ENCODE results near the gene DHPS.
"Not testable (repeated sequence)": the region's sequence is repeated elsewhere in the genome, so short reads cannot be mapped to it uniquely, and the experiment has no call there.

DHPS gene

DNA sequence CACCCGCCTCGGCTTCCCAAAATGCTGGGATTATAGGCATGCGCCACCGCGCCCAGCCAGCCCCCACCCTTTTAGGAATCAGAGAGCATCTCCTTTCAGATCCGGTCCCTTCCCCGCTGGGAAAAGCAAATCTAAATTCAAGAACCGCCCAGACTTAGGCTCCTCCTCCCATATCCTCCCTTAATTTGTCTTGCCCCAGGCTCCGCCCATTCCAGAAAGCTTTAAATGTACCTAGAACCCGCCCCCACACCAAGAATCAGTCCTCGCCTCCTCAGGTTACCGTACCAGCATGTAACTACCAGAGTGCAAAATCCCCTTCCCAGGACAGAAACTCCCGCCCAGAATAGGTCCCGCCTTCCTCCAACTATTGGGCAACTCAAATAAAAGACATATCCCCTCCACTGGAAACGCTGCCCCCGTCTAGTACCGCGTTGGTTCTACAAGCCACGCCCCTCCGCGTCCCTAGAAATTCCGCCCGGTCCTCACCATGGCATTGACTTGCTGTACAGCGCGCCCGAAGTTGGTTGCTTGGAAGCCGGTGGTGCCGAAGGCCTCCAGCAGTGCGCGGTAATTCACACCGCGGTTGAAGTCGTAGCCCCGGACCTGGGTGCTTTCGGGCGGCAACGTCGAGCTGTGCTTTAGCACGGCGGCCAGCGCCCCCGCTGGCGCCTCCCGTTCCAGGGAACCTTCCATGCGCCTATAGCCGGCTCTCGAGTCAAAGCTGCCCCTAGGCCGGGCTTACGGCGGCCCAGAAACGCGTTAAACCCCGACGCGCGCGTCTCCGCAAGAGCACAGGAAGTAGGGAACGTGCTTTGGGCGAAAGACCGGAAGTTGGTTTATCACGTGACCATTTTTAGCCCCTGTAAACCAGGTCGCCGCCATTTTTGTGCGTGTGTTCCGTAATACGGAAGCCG is at the start of gene DHPS:
Gene DHPS (minus strand): TSS at position 807 of the 914 bp plus-strand sequence. CDS start 114 bp downstream, at position 693.
- peak; percentile 32 to 91 (median 80) for DNase-seq

DNA sequence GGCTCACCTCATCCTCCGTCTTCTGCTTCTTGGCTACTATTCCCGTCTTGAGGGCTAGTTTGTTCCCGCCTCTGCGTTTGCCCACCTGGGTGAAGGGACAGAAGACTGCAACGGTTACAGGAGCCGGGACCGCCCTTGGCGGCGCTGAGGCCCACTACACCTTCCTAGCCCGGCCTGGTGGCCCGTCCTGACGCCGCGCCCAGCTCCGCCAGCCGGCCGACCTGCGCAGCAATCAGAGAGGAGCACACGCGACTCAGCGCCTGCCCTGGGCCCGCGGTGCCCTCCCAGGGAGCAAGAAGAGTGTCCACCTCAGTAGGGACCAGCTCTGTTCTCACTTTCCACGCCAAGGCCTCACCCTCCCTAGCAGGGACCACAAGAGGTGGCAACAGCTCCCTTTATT is 49.7 kb upstream of the DHPS start:
- DNase-seq: no peak

DNA sequence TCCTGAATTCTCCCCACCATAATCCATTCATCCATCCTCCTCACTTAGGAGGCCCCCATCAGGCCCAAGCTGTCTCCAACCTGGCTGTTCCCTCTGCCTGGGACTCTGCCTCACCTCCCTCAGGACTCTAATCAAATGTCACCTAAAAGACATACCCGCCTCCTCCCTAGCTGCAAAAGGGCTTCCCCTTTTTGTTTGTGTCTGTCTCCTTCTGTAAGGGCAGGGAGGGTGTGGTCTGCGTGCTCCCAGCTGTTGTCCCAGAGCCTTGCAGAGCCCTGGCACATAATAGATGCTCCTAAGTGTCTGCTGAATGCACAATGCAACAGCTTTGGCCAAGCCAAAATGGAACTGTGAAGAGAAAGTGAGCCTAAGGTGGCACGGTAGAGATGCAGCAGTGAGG is 48.4 kb upstream of the DHPS start:
- no peak for DNase-seq

DNA sequence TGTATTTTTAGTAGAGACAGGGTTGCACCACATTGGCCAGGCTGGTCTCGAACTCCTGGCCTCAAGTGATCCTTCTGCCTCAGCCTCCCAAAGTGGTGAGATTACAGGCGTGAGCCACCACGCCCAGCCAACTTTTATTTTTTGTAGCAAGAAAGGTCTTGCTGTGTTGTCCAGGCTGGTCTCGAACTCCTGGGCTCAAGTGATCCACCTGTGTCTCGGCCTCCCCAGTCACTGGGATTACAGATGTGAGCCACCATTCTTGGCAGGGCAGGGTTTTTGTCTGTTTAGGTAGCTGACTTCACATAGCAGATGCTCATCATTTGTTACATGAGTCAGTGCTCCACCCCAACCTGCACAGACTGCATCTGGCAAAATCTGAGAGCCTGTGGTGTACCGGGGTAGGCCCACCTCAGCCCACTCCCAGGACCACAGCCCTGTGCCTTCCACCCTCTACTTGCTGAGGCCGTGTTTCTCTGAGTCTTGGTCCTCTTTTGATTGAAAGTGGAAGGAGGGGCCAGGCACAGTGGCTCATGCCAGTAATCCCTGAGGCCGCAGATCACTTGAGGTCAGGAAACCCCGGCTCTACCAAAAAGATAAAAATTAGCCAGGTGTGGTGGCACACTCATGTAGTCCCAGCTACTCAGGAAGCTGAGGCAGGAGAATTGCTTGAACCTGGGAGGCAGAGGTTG is 46.2 kb upstream of the DHPS start:
- no peak for DNase-seq

- no peak for DNase-seq
These were observed 45.3 kb upstream of the DHPS start for GRCh38 chr19:12726988-12727316.

GRCh38 chr19:12725612-12726011 is 43.9 kb upstream of the DHPS start:
- not testable (repeated sequence) for DNase-seq

DNA sequence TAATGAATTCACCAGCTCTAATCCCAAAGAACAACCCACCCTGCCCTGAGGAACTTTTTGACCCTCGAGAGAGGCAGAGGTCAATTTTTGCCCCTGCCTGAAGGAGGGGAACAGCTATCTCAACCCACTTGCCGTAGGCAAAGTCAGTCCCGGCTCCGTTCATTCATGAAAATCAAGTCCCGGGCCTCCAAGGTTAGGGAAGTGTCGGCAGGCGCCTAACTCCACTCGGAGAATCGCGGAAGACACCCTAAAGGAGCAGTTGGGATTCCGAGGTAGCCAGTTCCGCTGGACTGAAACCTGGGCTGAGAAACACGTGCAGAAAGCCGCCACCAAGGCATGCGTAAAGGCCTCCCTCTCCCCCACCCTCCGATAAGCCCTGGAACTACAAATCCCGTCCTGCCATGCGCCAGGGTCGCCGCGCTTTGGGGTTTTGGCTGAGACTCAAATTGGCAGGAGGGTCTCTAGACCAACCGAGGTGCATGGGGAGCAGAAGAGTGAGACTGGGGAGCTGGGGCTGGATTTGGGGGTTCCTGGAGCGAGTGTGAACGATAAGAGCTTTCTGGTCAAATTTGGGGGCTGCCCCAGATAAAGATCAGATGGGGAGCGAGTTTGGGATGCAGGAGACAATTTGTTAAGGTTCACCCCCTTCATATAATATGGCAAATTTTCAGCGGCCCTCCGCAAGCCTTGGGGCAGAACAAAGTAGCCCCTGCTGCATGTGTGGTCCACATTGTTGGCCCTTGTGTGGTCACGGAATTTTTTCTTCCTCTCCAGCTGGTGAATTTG is 42.2 kb upstream of the DHPS start, which contains the start of gene TNPO2:
Gene TNPO2 (minus strand): TSS at position 292 of the 786 bp plus-strand sequence. CDS start 2,955 bp downstream, outside the sequence.
- peak in 11 of 14 donors; percentile 8 to 73 (median 22) for DNase-seq

- DNase-seq: peak in 1 of 14 donors; percentile 25
These were observed 41.6 kb upstream of the DHPS start for GRCh38 chr19:12723381-12723640.

DNA sequence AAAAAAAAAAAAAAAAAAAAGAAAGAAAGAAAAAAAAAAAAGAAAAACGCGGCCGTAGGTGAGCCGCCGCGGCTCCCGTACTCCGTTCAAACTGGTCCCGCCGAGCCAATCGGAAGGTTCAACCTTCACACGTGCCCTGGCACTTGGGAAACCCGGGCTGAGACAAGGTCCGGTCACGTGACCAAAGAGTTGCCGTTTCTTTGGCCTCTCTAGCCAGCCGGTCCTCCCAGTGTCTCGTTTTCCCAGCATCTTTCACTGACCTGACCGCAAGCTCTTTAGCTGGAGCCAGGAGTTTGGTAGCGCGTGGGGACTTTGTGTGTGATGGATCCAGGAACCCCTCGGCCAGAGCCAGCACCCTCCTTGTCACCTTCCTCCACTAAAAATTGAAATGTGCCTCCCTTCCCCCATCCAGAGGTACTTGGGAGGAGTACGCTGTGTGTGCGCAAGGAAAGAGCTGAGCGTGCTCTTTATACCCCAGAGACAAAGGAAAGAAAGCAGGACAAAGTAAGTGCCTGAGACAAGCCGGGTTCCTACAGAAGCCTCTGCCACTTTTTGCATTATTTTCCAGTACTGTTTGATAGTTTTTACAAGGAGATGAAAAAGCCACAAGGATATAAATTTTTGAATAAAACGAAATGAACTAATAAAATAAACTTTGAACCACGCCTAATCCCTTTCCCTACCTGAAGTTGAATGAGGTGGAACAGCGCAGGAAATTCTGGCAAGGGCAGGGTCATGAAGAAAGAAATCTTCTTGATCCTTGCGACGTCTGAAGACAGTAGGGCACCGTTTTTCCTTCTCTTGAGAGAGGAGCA is 41.1 kb upstream of the DHPS start:
- peak; percentile 59 to 94 (median 90) for DNase-seq

DNA sequence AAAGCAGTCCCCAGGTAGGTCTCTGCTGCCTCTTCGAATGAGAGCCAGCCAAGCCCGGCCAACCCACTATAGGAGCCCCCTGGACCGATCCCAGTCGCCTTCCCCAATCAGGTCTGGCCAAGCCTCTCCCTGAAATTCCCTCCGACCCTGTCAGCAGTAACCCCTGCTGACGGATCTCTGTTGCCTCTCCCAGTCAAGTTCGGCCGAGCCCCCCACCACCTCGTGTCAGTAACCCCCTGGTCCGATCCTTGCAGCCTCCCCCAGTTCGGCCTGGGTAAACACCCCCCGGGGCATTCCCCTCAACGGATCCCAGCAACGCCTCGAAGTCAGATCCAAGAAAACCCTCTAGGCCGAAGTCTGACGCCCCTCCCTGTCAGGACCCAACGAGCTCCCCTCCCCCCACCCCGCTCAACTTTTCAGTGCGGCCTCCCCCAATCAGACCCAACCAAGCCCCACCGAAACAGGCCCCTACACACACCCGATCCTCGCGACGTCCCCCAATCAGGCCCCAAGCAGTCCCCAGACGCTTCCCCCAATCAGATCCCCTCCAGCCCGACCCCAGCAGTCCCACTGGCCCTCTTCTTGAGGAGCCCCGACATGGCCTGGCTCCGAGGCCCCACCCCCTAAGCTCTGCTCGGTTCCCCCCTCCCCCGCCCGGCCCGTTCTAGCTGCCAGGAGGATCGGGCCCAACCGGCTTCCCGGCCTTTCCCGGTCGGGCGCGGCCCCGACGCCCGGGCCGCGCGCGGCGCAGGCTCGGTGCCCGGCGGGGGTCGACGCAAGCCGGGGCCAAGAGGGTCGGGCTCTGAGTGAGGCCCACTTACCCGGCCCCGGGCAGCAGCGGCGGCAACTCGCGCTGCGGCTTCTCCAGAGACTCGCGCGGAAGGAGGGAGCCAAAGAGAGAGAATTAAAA is 40.2 kb upstream of the DHPS start:
- DNase-seq: peak in 11 of 14 donors; percentile 40 to 80 (median 64)

DNA sequence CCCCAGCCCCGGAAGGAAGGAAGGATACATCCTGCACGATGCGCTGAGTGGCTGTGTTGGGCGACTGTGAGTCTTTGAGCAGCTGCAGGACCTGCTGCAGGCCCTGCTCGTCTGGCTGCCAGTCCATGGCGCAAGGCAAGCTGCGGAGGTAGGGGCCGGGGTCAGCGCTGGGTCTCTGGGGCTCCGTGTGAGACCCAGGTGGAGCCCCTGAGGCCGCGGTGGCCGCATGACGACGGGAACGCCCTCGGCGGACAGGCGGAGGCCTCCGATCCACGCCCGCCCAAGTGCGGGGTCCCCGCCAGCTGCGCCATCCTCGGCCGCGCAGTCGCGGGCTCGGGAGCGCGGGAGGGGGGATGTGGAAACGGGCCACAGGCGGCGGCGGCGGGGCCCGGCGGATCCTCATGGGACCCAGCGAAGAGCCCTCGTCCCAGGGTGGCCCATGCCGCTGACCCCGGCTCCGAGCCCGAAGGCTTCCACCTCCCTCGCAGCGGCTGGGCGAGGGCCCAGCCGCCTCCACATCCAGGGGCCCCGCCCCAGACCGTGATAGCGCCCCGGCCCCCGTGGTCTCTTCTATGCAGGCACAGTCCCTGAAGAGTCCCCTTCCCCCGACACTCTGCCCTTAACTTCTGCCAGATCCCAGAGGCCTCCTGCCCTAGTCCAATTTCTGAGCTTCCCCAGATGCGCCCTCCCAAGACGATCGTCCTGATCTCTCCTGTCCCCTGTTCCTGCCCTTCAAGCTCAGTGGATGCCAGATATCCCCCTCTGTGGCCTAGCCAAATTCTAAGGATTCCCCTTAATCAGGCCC is 39.4 kb upstream of the DHPS start:
- DNase-seq: peak in 3 of 14 donors; percentile 43 to 59 (median 46)

DNA sequence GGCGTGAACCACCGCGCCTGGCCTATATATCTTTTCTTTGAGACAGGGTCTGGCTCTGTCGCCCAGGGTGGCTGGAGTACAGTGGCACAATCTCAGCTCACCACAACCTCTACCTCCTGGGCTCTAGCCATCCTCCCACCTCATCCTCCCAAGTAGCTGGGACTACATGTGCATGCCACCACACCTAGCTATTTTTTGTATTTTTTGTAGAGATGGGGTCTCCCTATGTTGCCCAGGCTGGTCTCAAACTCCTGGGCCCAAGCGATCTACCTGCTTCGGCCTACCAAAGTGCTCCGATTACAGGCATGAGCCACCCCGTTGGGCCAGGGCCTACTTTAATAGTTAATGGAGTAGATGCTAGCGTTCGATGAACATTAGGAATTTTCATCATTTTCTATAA is 38.6 kb upstream of the DHPS start:
- no peak for DNase-seq

DNA sequence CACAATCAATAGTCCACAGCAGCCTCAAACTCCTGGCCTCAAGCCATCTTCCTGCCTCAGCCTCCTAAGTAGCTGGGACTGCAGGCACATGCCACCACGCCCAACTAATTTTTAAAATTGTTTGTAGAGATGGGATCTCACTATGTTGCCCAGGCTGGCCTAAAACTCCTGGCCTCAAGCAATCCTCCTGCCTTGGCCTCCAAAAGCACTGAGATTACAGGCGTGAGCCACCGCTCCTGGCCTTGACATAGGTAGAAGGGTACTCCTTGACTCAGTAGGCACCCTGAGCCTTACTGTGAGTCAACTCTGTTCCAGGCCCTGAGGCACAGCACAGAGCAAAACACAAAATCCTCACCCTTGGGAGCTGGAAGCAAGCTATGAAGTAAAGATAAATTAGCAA is 34.2 kb upstream of the DHPS start:
- no peak for DNase-seq

DNA sequence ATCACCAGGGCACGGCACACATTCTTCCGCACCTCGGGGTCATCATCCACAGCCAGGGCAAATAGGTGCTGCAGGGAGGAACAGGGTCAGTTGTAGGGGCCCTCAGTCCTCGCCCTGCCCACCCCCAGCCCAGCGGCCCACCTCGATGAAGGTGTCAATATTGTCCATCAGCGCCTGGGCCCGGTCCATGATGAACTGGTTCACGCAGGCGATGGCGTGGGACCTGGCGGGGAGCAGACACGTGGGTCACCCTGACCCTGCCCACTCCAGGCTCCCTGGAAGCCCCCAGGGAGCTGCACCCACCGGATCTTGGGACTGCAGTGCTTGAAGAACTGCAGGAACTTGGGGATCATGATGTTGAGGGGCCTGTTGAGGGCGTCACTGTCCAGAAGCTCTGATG is 33.4 kb upstream of the DHPS start:
- DNase-seq: no peak

GRCh38 chr19:12713304-12713703 is 31.6 kb upstream of the DHPS start:
- DNase-seq: not testable (repeated sequence)

DNA sequence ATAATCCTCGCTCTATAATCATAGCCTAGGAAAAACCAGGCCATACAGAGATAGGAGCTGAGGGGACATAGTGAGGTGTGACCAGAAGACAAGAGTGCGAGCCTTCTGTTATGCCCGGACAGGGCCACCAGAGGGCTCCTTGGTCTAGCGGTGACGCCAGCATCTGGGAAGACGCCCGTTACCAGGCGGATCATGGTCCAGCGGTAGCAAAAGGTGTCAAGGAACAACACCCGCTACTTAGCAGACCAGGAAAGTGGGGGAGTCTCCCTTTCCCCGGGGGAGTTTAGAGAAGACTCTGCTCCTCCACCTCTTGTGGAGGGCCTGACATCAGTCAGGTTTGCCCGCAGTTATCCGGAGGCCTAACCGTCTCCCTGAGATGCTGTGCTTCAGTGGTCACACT is 30.4 kb upstream of the DHPS start:
- DNase-seq: not testable (repeated sequence)

DNA sequence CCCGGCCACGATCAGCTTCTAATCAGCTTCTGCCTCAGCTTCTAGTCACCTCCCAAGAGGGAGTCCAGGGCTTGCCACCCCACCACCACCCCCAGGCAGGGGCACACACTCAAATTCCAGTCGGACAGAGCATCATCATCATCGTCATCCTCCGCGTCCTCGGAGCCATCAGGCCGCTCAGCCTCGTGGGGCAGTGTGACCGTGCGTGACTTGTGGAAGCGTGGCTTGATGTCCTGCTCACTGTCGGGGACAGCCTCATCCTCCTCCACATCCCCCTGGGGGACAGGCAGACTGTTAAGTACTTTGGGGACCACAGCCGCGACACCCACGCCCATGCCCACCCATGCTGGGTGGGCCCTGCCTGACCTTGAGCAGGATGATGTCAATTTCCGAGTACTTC is 29.5 kb upstream of the DHPS start:
- no peak for DNase-seq

- DNase-seq: no peak
These were observed 27.0 kb upstream of the DHPS start for GRCh38 chr19:12708641-12709040.

DNA sequence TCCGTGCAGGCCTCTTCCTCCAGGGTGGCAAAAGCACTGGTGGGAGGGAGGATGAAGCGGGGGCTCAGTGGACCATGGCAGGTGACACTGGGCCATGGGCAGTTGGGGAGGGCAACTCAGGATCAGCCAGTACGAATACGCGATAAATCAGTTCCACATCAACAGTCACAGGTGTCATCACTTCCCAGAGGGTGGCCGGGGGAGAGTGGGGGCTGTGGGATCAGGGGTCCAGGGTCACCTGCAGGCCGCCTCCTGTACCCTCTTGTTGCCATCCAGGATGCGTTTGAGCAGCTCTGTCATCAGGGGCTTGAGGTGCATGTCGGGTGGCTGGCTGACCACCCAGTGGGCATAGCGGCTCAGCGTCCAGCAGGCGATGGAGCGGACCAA is 24.6 kb upstream of the DHPS start:
- DNase-seq: no peak

GRCh38 chr19:12705654-12706331 is 24.1 kb upstream of the DHPS start:
- DNase-seq: no peak

Data from C1 segment of cervical spinal cord (tissue), 14 donors.